Loucy (cell line): ENCODE results near the gene GPM6B.

ENCODE experiments used
- H2AFZ ChIP-seq: fragments of 200-600 bp; sonication (generic); 2 replicates; pipeline ENCODE4 v1.6.0; 2016; ENCODE audit warnings: antibody characterized with exemption, mild to moderate bottlenecking, low read length, moderate library complexity
- H3F3A ChIP-seq: fragments of 200-600 bp; 2 replicates; pipeline ENCODE4 v1.6.0; 2016; ENCODE audit warnings: antibody characterized with exemption, low read depth, mild to moderate bottlenecking
- H3K27me3 ChIP-seq: fragments of 200-600 bp; sonication (generic); 2 replicates; pipeline ENCODE4 v1.6.1; 2014; ENCODE audit warnings: low read length, mild to moderate bottlenecking; ENCODE audit not compliant: insufficient read depth, poor library complexity, severe bottlenecking
- H3K36me3 ChIP-seq: fragments of 200-600 bp; sonication (generic); 2 replicates; pipeline ENCODE4 v1.6.1; 2016; ENCODE audit warnings: low read length; ENCODE audit not compliant: insufficient read depth
- H3K4me1 ChIP-seq: fragments of 200-600 bp; sonication (generic); 2 replicates; pipeline ENCODE4 v1.5.1; 2014; ENCODE audit warnings: low read length, mild to moderate bottlenecking; ENCODE audit not compliant: insufficient read depth, poor library complexity, severe bottlenecking
- H3K4me2 ChIP-seq: fragments of 200-600 bp; sonication (generic); 2 replicates; pipeline ENCODE4 v1.6.0; 2014; ENCODE audit warnings: antibody characterized with exemption, low read length, low read depth, mild to moderate bottlenecking; ENCODE audit not compliant: poor library complexity, severe bottlenecking
- H3K4me3 ChIP-seq: fragments of 200-600 bp; sonication (generic); 2 replicates; pipeline ENCODE4 v1.5.1; 2014; ENCODE audit warnings: low read length, mild to moderate bottlenecking, mixed read lengths; ENCODE audit not compliant: poor library complexity, severe bottlenecking
- H3K79me2 ChIP-seq: fragments of 200-600 bp; sonication (generic); 2 replicates; pipeline ENCODE4 v1.6.1; 2014; ENCODE audit warnings: low read length; ENCODE audit not compliant: insufficient read depth
- H3K9ac ChIP-seq: fragments of 200-600 bp; sonication (generic); 2 replicates; pipeline ENCODE4 v1.6.0; 2014; ENCODE audit warnings: mild to moderate bottlenecking, low read depth, low read length, moderate library complexity; ENCODE audit not compliant: poor library complexity, severe bottlenecking
- H3K9me2 ChIP-seq: fragments of 200-600 bp; sonication (generic); replicated peaks from 2 replicates; pipeline ENCODE4 v1.6.1; 2016; ENCODE audit warnings: low read depth, low read length, mixed read lengths
- H3K9me3 ChIP-seq: fragments of 200-600 bp; sonication (generic); 2 replicates; pipeline ENCODE4 v1.6.1; 2014; ENCODE audit warnings: mild to moderate bottlenecking, antibody characterized with exemption, low read length, low read depth; ENCODE audit not compliant: insufficient read depth
- H4K20me1 ChIP-seq: fragments of 200-600 bp; sonication (generic); 2 replicates; pipeline ENCODE4 v1.6.0; 2014; ENCODE audit warnings: antibody characterized with exemption, low read length, mild to moderate bottlenecking; ENCODE audit not compliant: insufficient read depth, poor library complexity, severe bottlenecking
- CTCF ChIP-seq: fragments of 200-600 bp; sonication (generic); conservative IDR thresholded peaks from 2 replicates; pipeline ENCODE4 v1.5.1; 2014; ENCODE audit warnings: mild to moderate bottlenecking, antibody characterized with exemption, low read length
- EZH2phosphoT487 ChIP-seq: fragments of 200-600 bp; IDR thresholded peaks from 2 replicates; pipeline ENCODE4 v1.6.1; 2018; ENCODE audit warnings: antibody characterized with exemption, mild to moderate bottlenecking, moderate library complexity, borderline replicate concordance

The GPM6B gene

GRCh38 chrX:13759152-13759718, 57.7 kb downstream of the GPM6B start:
- H3K4me1 ChIP-seq: peaks cover 10% of the 10 kb centered on the region
- H3K36me3 ChIP-seq: peaks cover 66% of the 10 kb centered on the region
- H3K4me3 ChIP-seq: no peak overlapping the region

GRCh38 chrX:13756381-13756780, 60.5 kb downstream of the GPM6B start:
- Histone ChIP-seq H3K4me3 (no peak overlapping the region), H3F3A (no peaks in the 10 kb centered on the region), H3K9me2 (no peaks in the 10 kb centered on the region), H3K79me2 (no peaks in the 10 kb centered on the region), H2AFZ (no peak overlapping the region), H3K4me1 (peaks cover 10% of the 10 kb centered on the region), H3K4me2 (no peak overlapping the region), H3K9me3 (no peaks in the 10 kb centered on the region), H4K20me1 (no peaks in the 10 kb centered on the region), H3K27me3 (no peaks in the 10 kb centered on the region), H3K9ac (no peak overlapping the region), H3K36me3 (peaks cover 50% of the 10 kb centered on the region; the same call in 1 of the 2 replicates)
- TF ChIP-seq EZH2phosphoT487 (no peak), CTCF (no peak)

More at GRCh38 chrX:13759152-13759718, 57.7 kb downstream of the GPM6B start:
- H2AFZ ChIP-seq: no peak overlapping the region
- no peaks in the 10 kb centered on the region for H3K79me2 ChIP-seq
- H3K4me2 ChIP-seq: no peak overlapping the region
- H3F3A ChIP-seq: no peaks in the 10 kb centered on the region
- no peaks in the 10 kb centered on the region for H4K20me1 ChIP-seq
- TF ChIP-seq CTCF: no peak
- no peak for TF ChIP-seq EZH2phosphoT487
- no peaks in the 10 kb centered on the region for H3K9me2 ChIP-seq
- no peaks in the 10 kb centered on the region for H3K27me3 ChIP-seq
- H3K9me3 ChIP-seq: no peaks in the 10 kb centered on the region
- no peak overlapping the region for H3K9ac ChIP-seq

- Histone ChIP-seq H3K9me3 (no peaks in the 10 kb centered on the region), H3K36me3 (peaks cover 41% of the 10 kb centered on the region; the same call in 1 of the 2 replicates), H3K4me2 (no peak overlapping the region), H3K4me1 (peaks cover 10% of the 10 kb centered on the region), H3K27me3 (no peaks in the 10 kb centered on the region), H3F3A (no peaks in the 10 kb centered on the region), H3K4me3 (no peak overlapping the region), H2AFZ (no peak overlapping the region), H4K20me1 (no peaks in the 10 kb centered on the region), H3K9ac (no peak overlapping the region), H3K79me2 (no peaks in the 10 kb centered on the region), H3K9me2 (no peaks in the 10 kb centered on the region)
- TF ChIP-seq EZH2phosphoT487: no peak
- TF ChIP-seq CTCF: no peak
These were observed 61.6 kb downstream of the GPM6B start for GRCh38 chrX:13755254-13755653.
